Measurements from ENCODE around the gene NXF1. TPM values are rescaled to one million over a fixed set of nuclear protein-coding genes. Genes with fewer than 3 reads are reported as not detected.
"Not testable (repeated sequence)": the region's sequence is repeated elsewhere in the genome, so short reads cannot be mapped to it uniquely, and the experiment has no call there.

The NXF1 gene
- total and polyA plus RNA-seq, 8 donors = 23.5 to 138 (median 54.9) TPM

- Histone ChIP-seq H3K4me3 (no peak overlapping the region), H3K36me3 (peaks cover 12 to 18% (median 16%) of the 10 kb centered on the region in 4 donors), H3K4me1 (peaks cover 0 to 19% (median 5%) of the 10 kb centered on the region in 4 donors), H3K27me3 (no peaks in the 10 kb centered on the region), H3K27ac (no peak overlapping the region), H3K9me3 (no peaks in the 10 kb centered on the region)
- intact Hi-C loops (cut with DNase I; ENCODE audit: low total_unique reads) = no loop called here
- TF ChIP-seq POLR2AphosphoS5 (IDR thresholded peaks at IDR 0.05) (no peak), POLR2A (IDR thresholded peaks at IDR 0.05) (no peak), CTCF (IDR thresholded peaks at IDR 0.05) (no peak), EP300 (IDR thresholded peaks at IDR 0.05) (no peak)
- no peak for DNase-seq
- 89 to 95% (median 91%) methylated on average over 1 of the region's 1 CpG for WGBS, 5 donors
These were observed 42.6 kb upstream of the NXF1 start for GRCh38 chr11:62847767-62848314.

- H3K4me1 ChIP-seq = peaks cover 8 to 13% (median 10%) of the 10 kb centered on the region in 4 donors
- intact Hi-C loops (cut with DNase I; ENCODE audit: low total_unique reads) = no loop called here
- H3K4me3 ChIP-seq = no peak overlapping the region
- H3K36me3 ChIP-seq = peaks cover 0 to 1% (median 0%) of the 10 kb centered on the region in 4 donors
- no peaks in the 10 kb centered on the region for H3K9me3 ChIP-seq
- H3K27ac ChIP-seq = no peak overlapping the region
- TF ChIP-seq CTCF (IDR thresholded peaks at IDR 0.05) (no peak), POLR2A (IDR thresholded peaks at IDR 0.05) (no peak), POLR2AphosphoS5 (IDR thresholded peaks at IDR 0.05) (no peak), EP300 (IDR thresholded peaks at IDR 0.05) (no peak)
- WGBS, 5 donors = 81 to 95% (median 90%) methylated on average over 3 of the region's 3 CpGs
- no peak for DNase-seq
- no peaks in the 10 kb centered on the region for H3K27me3 ChIP-seq
These were observed 40.9 kb upstream of the NXF1 start for GRCh38 chr11:62846177-62846576.

- Histone ChIP-seq H3K4me1 (peaks cover 8 to 20% (median 13%) of the 10 kb centered on the region in 4 donors), H3K4me3 (no peak overlapping the region), H3K27ac (no peak overlapping the region), H3K36me3 (no peaks in the 10 kb centered on the region), H3K27me3 (no peaks in the 10 kb centered on the region), H3K9me3 (no peaks in the 10 kb centered on the region)
- 94 to 100% (median 97%) methylated on average over 3 of the region's 3 CpGs for WGBS, 5 donors
- TF ChIP-seq EP300 (IDR thresholded peaks at IDR 0.05) (no peak), POLR2AphosphoS5 (IDR thresholded peaks at IDR 0.05) (no peak)
- intact Hi-C loops (cut with DNase I; ENCODE audit: low total_unique reads) = no loop called here
- DNase-seq = no peak
These were observed 38.9 kb upstream of the NXF1 start for GRCh38 chr11:62844154-62844553.

GRCh38 chr11:62843466-62843865 is 38.2 kb upstream of the NXF1 start:
- Histone ChIP-seq H3K4me1 (peaks cover 12 to 27% (median 20%) of the 10 kb centered on the region in 4 donors), H3K27me3 (no peaks in the 10 kb centered on the region), H3K36me3 (no peaks in the 10 kb centered on the region), H3K9me3 (no peaks in the 10 kb centered on the region), H3K4me3 (no peak overlapping the region), H3K27ac (no peak overlapping the region)
- intact Hi-C loops (cut with DNase I; ENCODE audit: low total_unique reads) = no loop called here
- no peak for TF ChIP-seq POLR2A (IDR thresholded peaks at IDR 0.05)
- TF ChIP-seq EP300 (IDR thresholded peaks at IDR 0.05) = no peak
- no peak for TF ChIP-seq POLR2AphosphoS5 (IDR thresholded peaks at IDR 0.05)
- TF ChIP-seq CTCF (IDR thresholded peaks at IDR 0.05) = no peak
- no peak for DNase-seq
- 95 to 98% (median 97%) methylated on average over 3 of the region's 3 CpGs for WGBS, 5 donors

- H3K4me1 ChIP-seq = peaks cover 18 to 33% (median 25%) of the 10 kb centered on the region in 4 donors
- H3K27ac ChIP-seq = peak overlapping the region in 4 of 5 donors; percentile 96 to 99 (median 98)
- H3K27me3 ChIP-seq; H3K36me3 ChIP-seq; H3K9me3 ChIP-seq; intact Hi-C loops (cut with DNase I; ENCODE audit: low total_unique reads); DNase-seq: not testable (repeated sequence)
- peak overlapping the region in 1 of 4 donors; percentile 48 for H3K4me3 ChIP-seq
- 70 to 80% (median 79%) methylated on average over 9 of the region's 9 CpGs for WGBS, 5 donors
These were observed 37.7 kb upstream of the NXF1 start for GRCh38 chr11:62842891-62843290.
